DMS 273 (cell line): ENCODE data around the gene PATJ.
A peak's percentile ranks its signal among the peaks of the same experiment; 100 is the strongest.

ENCODE experiments used
- DNase-seq: peaks from one replicate; lab custom pipeline; 2025; ENCODE audit not compliant: unreplicated experiment; lab: John Stamatoyannopoulos, UW

PATJ gene

DNA sequence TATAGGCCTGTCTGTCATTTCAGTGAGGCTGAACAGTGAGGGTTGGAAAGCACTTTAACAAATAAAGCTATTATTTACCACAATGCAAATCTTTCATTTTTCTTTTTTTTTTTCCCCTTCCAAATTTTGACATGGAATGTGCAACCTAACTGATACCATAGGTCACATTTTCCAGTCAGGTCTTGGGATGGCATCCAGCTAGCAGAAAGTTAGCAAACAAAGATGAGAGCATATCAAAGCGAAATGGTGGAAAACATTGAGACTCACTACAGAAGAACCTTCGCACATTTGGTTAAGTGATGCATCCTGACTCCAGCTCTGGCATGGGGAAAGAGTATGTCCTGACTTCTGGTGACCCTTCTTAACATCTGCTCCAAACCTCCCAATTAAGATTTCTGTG, 347.3 kb downstream of the PATJ start:
- DNase-seq: no peak

DNA sequence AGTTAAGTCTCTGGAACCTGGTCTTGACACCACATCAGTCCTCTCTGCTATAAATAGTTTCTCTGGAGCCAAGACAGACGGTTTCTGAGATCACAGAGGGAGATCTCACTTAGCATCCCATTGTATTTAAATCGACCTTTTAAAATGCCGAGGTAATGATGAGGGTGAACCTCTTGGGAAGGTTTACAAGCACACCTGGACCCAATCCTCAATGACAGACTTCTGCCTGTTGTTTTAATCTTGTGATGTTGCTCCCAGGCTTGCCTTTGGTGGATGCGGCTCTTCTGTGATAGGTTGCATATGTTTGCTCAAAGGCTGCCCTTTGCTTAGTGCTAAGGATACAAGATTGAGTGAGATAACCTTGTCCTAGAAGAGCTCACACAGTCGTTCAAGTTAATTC, 347.7 kb downstream of the PATJ start:
- DNase-seq: no peak

DNA sequence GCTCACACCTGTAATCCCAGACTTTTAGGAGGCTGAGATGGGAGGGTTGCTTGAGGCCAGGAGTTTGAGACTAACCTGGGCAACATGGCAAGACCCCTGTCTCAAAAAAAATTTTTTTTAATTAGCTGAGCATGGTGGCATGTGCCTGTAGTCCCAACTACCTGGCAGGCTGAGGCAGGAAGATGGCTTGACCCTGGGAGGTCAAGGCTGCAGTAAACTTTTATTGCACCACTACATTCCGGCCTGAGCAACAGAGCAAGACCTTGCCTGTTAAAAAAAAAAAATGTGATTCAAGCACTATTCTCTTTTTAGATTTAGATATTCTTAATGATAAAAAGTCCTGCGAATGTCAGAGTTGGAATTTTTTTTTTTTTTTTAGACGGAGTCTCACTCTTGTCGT, 349.8 kb downstream of the PATJ start:
- DNase-seq: no peak

DNA sequence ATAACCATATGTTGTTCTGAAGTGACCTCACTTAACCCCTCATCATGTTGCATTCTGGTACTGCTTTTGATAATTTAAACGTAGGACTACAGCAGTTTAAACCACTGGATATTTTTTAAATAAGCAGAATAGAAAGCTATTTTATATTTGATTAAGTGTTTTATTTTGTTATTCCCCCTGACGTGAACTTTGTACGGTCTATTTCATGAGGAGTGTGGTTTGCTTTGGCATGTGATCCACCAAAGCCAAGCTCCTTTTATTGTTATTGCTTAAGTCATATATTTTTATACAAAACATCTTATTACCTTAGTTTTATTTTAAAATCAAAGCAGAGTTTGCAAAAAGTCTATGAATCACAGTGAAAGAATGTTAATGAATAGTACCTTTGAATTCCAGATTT, 351.0 kb downstream of the PATJ start:
- no peak for DNase-seq

DNA sequence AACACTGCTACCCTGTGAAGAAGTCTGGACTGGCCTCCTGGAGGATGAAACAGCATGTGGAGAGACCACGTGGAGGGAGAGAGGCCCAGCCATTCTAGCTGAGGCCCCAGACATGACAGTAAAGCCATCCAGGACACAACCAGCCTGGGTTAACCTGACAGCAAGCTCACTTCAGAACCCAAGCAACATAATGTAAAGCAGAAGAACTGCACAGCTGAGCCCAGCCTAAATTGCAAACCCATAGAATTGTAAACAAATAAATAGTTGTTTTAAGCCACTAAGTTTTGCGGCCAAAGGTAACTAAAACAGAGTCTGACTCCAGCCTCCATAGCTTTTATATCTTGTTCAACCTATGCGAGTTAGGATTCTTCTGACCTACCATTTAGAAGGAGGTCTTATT, 355.2 kb downstream of the PATJ start:
- DNase-seq: no peak

DNA sequence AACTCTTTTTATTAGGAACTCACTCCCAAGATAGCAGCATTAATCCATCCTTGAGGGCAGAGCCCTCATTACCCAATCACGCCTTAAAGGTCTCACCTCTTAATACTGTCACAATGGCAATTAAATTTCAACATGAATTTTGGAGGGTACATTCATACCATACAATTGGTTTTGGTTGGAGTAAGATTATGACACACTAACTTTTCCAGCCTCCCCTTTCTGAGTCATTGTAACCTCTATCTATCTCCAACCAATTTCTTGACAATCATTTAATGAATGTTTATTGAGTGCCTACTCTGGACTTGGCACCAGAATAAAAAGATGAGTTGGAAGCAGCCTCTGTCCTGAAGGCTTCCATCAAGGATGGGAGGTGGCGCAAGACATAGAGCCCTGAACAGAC, 358.2 kb downstream of the PATJ start:
- no peak for DNase-seq

DNA sequence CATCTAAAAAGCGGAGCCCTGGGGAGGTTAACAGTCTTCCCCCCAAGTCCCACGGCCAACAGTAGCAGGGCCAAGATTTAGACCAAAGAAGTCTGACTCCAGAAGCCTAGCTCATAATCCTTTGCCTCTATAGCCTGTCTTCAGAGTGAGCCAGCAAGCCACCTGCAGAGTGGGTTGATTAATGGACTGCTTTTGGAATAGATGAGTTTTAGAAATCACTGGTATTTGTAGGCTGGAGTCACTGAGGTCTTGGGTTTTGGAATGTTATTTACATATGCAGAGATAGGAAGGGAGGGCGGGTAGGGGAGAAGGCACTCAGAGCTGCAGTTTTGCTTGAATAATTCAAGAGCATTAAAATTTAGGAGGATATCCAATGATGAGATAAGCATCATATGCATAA, 361.6 kb downstream of the PATJ start:
- no peak for DNase-seq

DNA sequence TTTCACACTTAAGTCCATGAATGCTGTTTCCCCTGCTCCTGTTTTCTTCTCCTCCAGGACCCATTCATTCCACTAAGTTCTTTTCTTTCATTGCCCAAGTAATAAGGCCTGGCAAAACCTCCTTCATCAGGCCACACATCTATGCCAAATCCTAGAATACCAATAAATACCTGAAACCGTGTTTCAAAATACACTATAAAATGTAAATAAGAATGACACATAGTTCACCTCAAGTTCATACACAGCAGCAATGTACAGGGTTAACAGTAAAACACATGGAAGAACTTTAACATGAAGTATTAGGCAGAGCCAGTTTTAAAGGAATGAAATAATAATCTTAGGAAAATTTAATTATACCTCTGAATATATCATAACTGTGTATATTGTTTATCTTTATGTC, 365.6 kb downstream of the PATJ start:
- DNase-seq: no peak

DNA sequence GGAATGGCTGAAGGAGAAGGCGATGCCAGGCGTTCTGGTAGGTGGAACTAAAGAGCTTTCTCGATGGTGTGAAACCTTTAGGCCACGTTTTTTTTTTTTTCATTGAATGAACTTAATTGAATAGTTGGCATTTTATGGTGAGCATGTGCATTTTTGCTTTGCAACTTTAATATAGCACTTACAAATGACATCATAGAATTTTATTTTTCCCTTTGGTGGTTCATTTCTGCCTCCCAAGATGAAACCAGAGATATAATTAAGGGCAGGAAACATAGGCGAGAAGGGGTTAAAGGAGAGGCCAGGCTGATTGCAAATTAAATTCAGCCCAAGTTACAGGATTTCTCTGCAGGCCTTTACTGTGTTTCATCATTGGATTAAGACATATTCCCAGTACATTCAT, 366.8 kb downstream of the PATJ start:
- no peak for DNase-seq

DNA sequence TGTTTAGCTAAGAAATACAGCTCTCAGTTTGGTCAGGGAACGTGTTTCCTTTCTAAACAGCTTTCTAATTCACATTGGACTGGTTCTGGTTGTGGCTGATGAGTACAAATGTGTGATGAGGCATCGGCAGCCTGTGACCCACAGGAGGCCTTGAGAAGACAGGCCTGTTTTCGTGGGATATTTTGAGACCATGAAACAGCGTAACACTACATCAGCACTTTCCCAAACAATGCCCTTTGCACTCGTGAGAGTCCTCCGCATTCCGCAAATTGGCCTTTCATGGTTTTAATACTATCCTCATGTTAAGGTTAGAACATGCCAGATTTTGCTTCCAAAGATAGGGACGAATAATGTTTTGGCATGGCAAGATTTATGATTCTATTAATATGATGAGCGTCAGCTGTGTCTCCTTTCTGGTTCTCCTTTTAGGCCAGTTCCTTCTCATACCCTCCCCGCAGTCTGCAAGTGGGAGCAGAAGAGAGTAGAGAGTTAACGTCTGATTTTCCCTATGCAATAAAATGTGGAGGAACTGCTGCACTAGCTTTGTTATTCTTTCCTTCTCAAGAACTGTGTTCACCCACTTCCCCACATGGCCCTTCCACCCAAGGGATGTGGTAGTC, 368.0 kb downstream of the PATJ start:
- DNase-seq: no peak

DNA sequence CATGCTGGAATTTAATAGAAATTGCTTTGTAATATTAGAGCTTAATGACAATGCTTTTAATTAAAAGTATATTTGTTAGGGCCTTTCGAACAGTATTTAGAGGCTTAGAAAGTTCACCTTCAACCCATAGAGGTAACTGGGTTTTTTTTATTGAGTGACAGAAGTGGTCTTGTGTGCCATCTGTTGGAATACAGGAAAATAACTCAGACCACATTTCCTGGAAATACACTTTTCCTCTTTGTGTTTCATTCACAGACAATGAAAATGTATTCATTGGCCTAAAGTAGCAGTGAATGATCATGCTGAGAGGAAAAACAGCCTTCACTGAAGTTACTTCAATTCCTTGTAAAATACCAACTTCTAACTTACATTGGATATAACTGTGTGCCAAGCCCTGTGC, 368.8 kb downstream of the PATJ start:
- DNase-seq: peak; percentile 8

DNA sequence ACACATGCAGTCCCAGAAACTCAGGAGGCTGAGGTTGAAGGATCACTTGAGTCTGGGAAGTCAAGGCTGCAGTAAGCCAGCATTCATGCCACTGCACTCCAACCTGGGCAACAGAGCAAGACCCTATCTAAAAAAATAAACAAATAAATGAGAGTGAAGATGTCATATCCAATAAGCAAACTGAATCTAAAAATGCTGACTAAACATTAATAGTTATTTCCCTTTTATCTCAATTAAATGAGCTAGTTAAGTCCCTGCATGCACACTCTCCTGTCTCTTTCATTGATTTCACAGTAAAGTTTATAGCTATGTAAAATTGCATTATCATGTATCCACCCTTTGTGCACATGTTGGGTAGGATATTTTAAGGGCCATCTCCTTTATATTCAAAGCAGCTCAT, 371.2 kb downstream of the PATJ start:
- DNase-seq: no peak

DNA sequence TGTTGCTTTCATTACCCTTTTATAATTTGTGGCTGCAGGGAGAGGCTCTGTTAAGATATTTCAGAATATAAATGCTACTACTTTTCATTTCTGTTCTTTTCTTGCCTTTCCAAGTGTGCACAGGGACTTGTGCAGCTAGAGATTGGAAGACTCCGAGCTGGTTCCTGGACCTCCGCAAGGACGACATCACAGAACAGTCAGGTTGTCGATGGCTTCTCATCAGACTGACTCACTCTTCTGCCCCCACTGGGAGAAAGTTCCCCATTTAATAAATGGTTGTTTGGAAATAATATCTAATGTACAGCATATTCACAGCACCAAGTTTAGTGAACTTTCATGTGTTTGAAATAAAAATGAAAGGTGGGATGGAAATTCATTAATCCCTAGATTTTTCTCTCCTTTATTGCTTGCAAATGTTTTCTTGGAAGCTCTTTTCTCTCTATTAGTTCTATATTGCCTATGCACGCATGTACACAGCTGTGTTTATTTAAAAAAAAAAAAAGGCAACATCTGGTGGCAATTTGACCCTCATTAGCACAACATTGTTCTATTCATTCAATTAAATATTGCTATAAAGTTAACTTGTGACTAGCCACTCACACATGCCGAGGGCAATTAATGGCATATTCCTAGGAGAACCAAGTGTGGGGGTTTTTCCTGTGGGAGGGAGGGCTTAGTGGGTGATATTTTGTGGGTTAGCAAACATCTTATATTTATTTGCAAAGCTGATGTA, 374.9 kb downstream of the PATJ start:
- DNase-seq: peak; percentile 15

DNA sequence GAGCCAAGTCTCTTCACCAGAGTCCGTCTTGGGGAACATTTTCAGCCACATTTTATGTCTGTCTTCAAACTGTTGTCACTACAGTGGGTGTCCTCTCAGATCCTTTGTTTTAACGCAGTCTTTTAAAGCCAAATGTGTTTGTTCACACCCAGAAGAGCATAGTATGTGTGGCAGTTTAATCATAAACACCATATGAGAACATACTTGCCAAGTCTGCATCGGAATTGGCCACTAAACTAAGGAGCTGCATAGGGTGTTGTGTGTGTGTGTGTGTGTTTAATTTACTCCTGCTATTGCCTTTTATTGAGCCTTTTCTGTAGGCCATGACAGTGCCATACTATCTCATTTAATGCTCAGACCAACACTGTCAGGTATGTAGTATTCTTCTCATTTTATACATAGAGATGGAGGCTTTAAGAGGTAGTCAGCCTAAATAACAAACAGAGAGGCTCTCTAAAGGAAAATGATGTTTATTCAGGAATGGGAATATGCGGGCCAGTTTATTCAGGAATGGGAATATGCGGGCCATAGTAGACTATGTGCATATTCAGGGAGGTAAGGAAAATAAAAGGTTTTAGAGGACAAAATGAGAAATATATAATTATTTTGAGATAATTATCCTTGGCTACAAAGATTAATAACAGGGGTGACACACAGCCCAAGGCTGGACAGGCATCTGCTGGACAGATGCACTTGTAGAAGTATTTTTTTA, 384.5 kb downstream of the PATJ start:
- no peak for DNase-seq

DNA sequence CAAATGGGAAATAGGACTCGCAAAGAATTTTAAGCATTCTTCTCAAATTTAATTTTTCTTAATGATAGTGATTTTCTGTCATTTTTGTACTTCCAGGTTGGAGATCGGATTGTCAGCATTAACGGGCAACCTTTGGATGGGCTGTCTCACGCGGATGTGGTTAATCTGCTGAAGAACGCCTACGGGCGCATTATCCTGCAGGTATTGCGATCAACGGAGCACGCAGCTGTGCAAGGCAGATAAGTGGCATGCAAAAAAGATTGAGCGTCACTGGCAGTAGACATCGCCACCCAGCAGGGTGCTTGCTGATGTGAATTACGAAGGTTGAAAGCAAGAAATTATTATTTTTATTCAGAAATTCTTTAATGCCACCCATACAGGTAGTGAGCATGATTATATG, 386.5 kb downstream of the PATJ start:
- DNase-seq: no peak

DNA sequence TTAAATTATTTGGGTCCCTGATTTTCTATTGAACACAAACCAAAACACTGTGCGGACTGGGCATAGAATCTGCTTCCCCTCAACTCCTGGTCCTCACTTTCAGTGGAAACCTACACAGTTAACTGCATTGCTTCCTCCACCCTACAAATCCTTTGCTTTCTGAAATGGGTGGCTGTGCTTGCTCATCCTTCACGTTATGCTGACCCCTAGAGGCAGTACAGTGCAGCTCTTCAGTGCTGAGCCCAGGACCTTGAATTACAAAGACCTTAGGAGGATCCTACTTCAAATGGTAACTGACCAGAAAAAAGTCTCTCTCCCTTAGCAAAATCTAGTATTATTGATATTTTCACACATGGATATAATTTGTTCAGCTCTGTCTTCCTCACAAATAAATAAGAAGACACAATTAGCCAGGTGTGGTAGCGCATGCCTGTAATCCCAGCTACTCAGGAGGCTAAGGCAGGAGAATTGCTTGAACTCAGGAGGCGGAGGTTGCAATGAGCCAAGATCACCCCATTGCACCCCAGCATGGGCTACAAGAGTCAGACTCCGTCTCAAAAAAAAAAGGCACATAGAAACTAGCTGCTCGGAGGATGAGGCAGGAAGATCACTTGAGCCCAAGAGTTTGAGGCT, 388.9 kb downstream of the PATJ start:
- DNase-seq: peak; percentile 85

DNA sequence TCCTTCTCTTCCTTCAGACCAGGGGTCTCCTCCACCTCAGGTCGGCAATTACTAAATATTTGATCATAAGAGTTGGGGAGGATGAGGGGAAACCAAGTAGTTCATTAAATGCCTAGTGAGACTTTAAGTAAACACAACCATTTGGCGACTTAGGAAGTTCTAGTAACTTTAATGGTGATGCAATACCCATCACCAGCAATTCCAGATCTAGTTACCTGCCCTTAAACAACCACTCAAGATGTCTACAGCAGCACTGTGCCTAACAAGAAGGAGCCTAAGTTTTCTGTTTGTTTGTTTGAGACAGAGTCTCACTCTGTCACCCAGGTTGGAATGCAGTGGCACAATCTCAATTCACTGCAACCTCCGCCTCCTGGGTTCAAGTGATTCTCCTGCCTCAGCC, 395.7 kb downstream of the PATJ start:
- no peak for DNase-seq

DNA sequence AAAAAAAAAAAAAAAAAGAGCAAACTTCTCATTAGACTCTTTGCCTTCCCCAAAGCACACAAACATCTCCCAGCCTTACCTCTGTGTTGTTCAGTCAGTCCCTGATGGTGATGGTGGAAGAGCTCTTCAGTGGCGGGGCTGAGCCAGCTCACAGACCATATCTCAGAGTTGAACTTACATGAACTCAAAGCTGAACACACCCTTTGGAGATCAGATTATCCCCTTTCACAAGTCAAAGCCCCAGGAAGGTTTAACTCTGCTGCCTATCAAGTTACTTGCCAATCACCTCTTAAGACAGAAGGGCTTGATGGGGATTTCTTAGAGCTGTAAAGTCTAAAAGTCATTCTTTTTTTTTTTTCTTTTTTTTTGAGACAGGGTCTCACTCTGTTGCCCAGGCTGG, 397.1 kb downstream of the PATJ start:
- DNase-seq: no peak

DNA sequence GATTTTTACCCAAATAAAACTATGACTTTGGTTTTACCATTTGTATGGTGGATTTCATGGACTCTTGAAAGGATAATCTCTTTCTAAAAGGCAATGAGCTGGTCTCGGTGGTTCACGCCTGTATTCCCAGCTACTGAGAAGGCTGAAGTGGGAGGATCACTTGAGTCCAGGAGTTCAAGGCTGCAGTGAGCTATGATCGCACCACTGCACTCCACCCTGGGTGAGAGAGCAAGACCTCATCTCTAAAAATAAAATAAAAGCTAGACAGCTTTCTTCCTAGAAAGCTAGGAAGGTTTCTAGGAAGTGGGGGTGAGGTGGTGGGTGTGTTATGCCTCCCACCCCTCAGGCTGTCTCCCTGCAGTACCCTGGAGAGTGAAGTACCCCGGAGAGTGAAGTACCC, 398.4 kb downstream of the PATJ start:
- no peak for DNase-seq

DNA sequence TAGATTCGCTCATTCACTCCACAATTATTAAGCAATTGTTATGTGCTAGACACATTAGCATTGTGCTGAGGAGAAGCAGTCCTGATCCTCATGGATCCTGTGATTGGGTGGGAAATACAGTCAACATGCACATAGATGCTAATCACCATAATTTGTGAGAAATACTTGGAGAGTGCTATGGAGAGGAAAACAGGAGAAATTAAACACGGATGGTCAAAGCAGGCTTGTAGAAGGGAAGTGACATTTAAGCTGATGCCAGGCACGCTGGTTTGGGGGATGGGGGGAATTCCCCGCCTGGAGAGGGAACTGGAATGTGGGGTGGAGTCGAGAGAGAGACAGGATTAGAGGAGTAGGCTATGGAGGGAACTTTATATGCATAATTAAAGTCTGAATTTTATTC, 400.2 kb downstream of the PATJ start:
- no peak for DNase-seq

DNA sequence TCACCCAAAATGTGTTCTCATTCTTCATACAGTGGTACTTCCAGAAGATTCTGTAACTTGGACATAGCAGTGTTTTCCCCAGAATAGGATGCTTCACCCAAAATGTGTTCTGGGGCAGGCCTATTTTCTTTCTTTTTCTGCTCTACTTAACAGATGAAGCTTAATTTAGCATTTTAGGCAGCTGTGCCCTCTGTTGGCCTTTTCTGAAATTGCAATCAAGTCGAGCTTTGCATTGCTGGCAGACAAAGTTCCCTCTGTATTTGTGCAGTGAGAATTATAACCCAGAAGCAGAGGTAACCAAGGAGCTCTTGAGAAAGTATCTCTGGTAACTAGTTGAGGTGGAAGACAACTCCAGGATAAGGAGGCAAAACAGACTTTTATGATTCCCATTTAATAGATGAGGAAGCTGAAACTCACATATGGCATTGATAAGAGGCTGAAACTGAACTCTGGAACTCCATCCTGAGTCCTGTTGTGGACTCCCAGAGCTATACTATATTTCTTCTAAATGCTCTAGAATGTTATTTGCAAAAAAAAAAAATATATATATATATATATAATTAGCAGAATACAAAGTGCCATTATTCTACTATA, 402.1 kb downstream of the PATJ start:
- peak; percentile 74 for DNase-seq

DNA sequence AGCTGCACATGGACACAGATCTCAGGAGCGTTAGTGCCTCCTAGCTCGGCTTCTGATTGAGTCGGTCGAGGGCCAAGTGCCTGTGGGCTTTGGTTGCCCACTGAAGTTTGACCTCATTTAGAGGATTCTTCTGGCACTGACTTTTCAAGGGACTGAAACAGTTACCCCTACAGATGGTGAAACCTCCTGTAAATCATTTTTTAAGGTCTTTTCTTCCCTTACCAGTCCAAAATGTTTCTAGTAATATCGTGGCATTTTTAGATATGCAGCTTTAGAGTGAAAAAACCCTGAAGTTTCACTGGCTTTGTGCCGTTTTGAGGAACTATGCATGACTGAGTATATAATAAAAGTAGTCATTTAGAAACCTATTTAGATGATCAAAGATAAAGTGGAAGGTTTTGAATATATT, 417.7 kb downstream of the PATJ start:
- DNase-seq: no peak
